Germinal center (tissue), 1 donor: Measurements from ENCODE around the gene MTCH1.

Experiments
- DNase-seq: peaks from one replicate; pipeline ENCODE4 v3.0.0; 2012; ENCODE audit warnings: mixed read lengths, low spot score

Gene MTCH1, protein sequence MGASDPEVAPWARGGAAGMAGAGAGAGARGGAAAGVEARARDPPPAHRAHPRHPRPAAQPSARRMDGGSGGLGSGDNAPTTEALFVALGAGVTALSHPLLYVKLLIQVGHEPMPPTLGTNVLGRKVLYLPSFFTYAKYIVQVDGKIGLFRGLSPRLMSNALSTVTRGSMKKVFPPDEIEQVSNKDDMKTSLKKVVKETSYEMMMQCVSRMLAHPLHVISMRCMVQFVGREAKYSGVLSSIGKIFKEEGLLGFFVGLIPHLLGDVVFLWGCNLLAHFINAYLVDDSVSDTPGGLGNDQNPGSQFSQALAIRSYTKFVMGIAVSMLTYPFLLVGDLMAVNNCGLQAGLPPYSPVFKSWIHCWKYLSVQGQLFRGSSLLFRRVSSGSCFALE

DNA sequence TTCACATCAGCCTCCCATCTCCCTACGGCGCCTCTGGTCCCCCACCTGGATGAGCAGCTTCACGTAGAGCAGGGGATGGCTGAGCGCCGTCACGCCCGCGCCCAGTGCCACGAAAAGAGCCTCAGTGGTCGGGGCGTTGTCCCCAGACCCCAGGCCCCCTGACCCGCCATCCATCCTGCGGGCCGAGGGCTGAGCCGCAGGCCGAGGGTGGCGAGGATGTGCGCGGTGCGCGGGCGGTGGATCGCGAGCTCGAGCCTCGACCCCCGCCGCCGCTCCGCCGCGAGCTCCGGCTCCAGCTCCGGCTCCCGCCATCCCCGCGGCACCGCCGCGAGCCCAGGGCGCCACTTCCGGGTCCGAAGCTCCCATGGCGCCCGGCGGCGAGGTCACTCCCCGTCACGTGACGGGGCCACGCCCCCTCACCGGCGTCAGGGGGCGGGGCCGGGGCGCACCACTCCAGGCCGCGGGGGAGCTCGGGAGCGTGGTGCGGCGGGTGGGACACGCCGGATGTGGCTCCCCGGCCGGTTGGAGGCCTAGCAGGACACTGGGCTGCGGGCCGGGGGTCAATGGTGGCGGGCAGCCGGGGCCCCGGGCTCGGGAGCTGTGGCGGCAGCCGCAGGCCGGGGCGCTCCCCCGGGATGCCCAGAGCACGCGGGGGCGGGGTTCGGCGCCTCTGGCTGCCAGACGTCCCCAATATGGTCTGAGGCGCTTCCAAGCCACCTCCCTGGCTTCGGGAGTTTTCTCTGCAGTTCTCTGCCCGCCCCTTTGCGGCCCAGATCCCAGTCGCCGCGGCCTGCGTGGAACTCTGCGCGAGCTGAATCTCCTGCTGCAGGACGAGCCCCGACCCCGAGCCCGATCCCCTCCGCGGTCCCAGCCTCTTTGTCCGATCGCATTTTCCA lies at the start of gene MTCH1:
TSS of gene MTCH1 (minus strand) at position 389 of the 896 bp plus-strand sequence. CDS start at position 366, 23 bp downstream.
- DNase-seq, result peak; percentile 96

DNA sequence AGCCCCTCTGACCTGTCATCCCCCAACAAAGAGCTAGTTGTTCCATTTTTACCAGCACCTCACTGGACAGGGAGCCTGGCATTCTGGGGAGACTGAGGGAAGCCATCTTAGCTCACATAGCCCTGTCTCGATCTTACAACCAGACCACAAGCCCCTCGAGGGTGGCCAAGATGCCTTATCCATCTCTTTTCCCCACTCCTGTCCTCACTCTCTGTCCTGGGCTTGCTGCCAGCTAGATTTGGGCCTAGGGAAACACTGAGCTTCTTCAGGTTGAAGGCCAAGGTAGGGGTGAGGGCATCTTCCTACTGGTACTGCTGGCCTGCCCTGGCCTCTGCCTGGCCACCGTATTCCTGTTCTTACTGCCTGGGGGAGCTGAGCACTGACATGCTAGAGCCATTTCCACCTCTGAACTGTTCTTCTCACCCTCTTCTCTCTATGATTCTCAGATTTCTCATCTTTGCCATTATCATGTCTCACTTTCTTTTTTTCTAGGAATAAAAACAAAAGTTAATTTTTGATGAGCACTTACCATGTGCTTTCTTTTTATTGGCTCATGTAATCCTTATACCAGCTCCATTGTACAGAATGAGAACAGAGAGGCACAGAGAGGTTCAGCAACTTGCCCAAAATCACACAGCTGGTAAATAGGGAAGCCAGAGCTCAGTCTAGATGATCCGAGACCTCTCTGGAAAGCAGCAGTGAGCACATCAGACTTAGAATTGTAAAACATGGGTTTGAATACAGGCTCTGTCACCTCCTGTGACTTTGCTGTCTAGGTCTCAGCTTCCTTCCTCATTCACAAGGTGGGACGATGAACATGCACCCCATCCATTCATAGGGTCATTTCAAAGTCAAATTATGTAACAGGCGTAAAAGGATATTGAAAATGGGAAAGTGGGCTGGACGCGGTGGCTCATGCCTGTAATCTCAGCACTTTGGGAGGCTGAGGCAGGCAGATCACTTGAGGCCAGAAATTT lies 48.1 kb upstream of the MTCH1 start:
- DNase-seq, result no peak

GRCh38 chr6:37033255-37033654 lies 47.3 kb upstream of the MTCH1 start:
- DNase-seq, result no peak

DNA sequence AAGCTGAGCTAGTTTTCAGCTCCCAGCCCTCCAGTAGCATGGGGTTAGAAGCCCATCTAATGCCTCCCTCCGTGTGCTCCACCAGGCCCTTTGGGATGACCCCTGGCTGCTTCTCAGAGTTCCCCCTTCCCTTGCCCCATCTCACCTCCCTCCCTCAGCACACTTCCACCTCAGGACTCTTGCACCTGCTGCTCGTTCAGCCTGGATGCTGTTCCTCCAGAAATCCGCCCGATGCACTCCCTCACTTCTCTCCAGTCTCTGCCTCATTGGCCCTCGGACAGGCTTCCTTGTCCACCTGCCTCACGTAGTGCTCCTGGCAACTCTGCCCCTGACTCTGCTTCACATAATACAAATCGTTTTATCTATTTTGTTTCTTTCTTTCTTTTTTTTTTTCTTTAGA lies 46.2 kb upstream of the MTCH1 start:
- DNase-seq, result no peak

DNA sequence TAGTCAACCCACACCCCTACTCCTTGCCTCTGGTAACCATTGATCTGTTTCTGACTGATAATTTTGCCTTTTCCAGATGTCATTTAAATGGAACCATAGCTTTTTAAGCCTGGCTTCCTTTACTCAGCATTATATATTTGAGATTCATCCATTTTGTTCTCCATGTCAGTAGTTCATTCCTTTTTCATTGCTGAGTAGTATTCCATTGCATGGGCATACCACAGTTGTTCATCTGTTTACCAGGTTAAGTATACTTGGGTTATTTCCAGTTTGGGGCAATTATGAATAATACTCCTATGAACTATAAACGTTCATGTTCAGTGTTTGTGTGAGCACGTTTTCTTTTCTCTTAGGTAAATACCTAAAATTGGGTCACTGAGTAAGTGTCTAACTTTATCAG lies 44.6 kb upstream of the MTCH1 start:
- DNase-seq, result no peak

GRCh38 chr6:37029249-37029971 lies 43.4 kb upstream of the MTCH1 start:
- peak; percentile 55 for DNase-seq

- no peak for DNase-seq
These were observed 41.9 kb upstream of the MTCH1 start for GRCh38 chr6:37027811-37028469.

GRCh38 chr6:37027036-37027720 lies 41.2 kb upstream of the MTCH1 start:
- no peak for DNase-seq

GRCh38 chr6:37025621-37026466 lies 39.8 kb upstream of the MTCH1 start:
- DNase-seq, result no peak

- no peak for DNase-seq
These were observed 38.8 kb upstream of the MTCH1 start for GRCh38 chr6:37024656-37025337.

GRCh38 chr6:37022135-37022863 lies 36.3 kb upstream of the MTCH1 start:
- DNase-seq, result no peak

- no peak for DNase-seq
These were observed 35.5 kb upstream of the MTCH1 start for GRCh38 chr6:37021356-37022129.

DNA sequence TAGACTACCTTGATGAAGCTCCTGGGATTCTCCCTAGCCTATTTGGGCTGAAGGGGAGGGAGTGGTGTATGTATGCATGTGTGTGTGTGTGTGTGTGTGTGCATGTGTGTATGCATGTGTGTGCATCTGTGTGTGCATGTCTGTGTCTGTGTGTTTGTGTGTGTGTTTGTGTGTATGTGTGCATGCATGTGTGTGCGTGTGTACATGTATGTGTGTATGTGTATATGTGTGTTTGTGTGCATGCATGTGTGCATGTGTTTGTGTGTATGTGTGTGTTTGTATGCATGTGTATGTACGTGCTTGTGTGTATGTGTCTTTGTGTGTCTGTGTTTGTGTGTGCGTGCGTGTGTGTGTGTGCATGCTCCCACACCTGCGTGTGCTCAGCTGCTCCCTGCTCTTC lies 34.8 kb upstream of the MTCH1 start:
- no peak for DNase-seq

DNA sequence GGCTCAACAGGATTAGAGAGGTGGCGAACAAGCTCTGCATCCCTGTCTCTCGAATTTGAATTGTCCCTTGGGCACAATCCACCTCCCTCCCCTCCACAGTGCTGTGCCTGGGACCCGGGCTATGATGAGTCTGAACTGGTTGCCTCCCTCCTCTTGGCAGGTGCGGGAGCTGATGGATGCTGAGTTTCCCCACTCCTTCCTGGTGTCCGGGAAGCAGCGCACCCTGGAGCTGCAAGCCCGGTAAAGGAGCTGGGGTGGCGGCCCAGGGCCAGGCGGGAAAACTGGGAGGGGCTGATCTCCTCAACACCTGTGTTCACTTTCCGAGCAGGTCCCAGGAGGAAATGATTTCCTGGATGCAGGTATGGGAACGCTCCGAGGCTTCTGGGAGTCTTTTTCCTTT lies 34.4 kb upstream of the MTCH1 start:
- DNase-seq, result no peak

DNA sequence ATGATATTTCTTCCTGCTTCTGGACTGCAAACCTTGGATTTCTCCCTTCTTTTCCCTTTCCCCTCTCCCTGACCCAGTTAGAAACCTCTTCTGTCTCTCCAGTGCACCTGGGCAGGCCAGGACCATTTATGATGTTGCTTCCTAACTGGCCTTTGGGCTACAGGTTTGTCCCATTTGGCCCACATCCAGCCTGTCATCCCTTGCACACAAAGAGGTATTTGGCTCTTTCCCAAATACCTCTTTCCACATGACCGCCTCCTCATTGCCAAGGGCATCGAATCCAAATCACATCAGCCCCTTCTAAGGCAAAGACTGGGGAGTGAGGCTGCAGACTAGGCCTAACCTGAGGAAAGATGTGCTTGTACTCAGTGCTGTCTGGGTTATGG lies 33.1 kb upstream of the MTCH1 start:
- no peak for DNase-seq

DNA sequence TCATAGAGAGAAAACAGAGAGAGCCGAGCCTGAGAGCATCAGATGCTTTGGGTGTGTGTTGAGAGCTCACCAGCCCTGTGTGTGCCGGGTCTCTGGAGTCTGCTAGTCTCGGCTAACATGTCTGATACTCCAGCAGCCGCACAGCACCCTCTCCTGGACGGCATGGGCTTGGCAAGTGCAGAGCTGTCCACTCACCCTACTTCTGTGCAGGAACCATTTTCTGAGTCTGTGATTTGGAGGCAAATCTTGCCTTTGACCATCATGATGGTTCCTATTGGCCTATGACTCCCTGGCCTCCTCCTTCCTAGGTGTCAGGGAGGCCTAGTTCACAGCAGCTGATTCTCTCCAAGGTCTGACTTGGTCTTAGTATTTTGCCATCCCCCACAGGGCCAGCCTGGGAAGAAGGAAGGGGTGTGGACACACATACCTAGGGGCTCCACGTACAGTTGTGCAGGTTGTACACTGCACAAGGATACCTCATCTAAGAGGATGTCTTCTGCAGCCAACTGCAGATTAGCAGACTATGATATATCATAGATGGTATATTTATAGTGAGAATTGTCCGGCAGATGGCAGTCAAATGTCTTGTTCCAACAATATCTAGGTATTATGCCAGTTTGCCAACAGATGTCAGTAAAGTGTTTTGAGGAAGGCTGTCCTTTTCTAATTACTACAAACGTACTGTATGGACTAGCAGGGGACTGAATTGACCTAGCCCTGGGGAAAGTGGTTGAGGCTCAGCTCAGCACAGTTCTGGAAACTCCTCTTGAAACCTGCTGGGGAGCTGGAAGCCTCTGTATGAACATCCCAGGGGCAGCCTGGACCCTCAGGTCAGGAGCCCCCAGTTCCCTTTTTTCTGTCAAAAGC lies 32.4 kb upstream of the MTCH1 start:
- peak; percentile 86 for DNase-seq
